Astrocyte of the cerebellum (primary cell): Measurements from ENCODE around the gene DCXR.

ENCODE experiments used
- DNase-seq: peaks from one replicate; pipeline ENCODE4 v3.0.0-alpha.2; 2011; ENCODE audit warnings: low read depth
- H3K4me3 ChIP-seq: 2 replicates; pipeline ENCODE4 v1.5.1; 2011; ENCODE audit warnings: mild to moderate bottlenecking, low read depth, low read length, moderate library complexity
- CTCF ChIP-seq: IDR thresholded peaks from 2 replicates; pipeline ENCODE4 v1.5.1; 2012; ENCODE audit warnings: low read length, low read depth, moderate library complexity, mild to moderate bottlenecking; ENCODE audit errors: missing control alignments
- in situ Hi-C: cut with HindIII; loops from 2 replicates; pipeline ENCODE4 v1.10.0; 2017; ENCODE audit warnings: low sequenced_read_pairs

Gene DCXR

GRCh38 chr17:82058855-82059249 lies 21.4 kb upstream of the DCXR start:
- in situ Hi-C loops = no loop called here
- no peak overlapping the region for H3K4me3 ChIP-seq
- no peak for DNase-seq
- TF ChIP-seq CTCF = no peak

GRCh38 chr17:82058230-82058854 lies 20.8 kb upstream of the DCXR start:
- no peak overlapping the region for H3K4me3 ChIP-seq
- DNase-seq = no peak
- in situ Hi-C loops = no loop called here
- no peak for TF ChIP-seq CTCF

- no peak overlapping the region for H3K4me3 ChIP-seq
- in situ Hi-C loops = no loop called here
- no peak for TF ChIP-seq CTCF
- no peak for DNase-seq
Measured at GRCh38 chr17:82056729-82057621, 19.5 kb upstream of the DCXR start.

- H3K4me3 ChIP-seq = no peak overlapping the region
- no peak for TF ChIP-seq CTCF
- DNase-seq = no peak
- in situ Hi-C loops = no loop called here
Measured at GRCh38 chr17:82055965-82056728, 18.6 kb upstream of the DCXR start.

GRCh38 chr17:82055023-82055964 lies 17.8 kb upstream of the DCXR start:
- in situ Hi-C loops = no loop called here
- no peak for TF ChIP-seq CTCF
- no peak for DNase-seq
- H3K4me3 ChIP-seq = no peak overlapping the region
